ENCODE measurements around the gene TPCN1. TPM values are rescaled to one million over a fixed set of nuclear protein-coding genes. Genes with fewer than 3 reads are reported as not detected.

Gene TPCN1
- total and polyA plus RNA-seq, 2 donors (not counting 1 experiment from before 2014, with no cell fraction given) = 17.2 to 17.8 TPM

GRCh38 chr12:113326775-113327395 is 105.6 kb downstream of the TPCN1 start:
- peaks cover 4% of the 10 kb centered on the region for H3K36me3 ChIP-seq (ENCODE audit: control insufficient read depth, insufficient read depth, low read length)
- H3K27ac ChIP-seq (ENCODE audit: insufficient read depth, low read length) = peak overlapping the region; percentile 61
- H3K79me2 ChIP-seq (ENCODE audit: control insufficient read depth, insufficient read depth, low read length) = no peaks in the 10 kb centered on the region
- H3K27me3 ChIP-seq (ENCODE audit: control insufficient read depth, insufficient read depth, low read length) = no peaks in the 10 kb centered on the region
- H3K4me3 ChIP-seq (replicated peaks in 1 of 4; ENCODE audit: control extremely low read depth in 1 of 4, insufficient read depth in 1 of 4, low read depth in 3 of 4, low read length in 4 of 4) = no peak overlapping the region
- no peak for DNase-seq (ENCODE audit: low read depth in 2 of 2)
- no peak overlapping the region for H3K9ac ChIP-seq (ENCODE audit: insufficient read depth, low read length)
- peak overlapping the region; percentile 25 for H3K4me2 ChIP-seq (ENCODE audit: extremely low read depth, insufficient read depth, low read length)
- peak; percentile 14 to 15 for TF ChIP-seq CTCF (conservative IDR thresholded peaks at IDR 0.05 in 1 of 2, IDR thresholded peaks at IDR 0.05 in 1 of 2; ENCODE audit: low read depth in 1 of 2, low read length in 2 of 2)
- no peak for TF ChIP-seq EZH2 (IDR thresholded peaks at IDR 0.05; ENCODE audit: low read length, missing control alignments)
- H4K20me1 ChIP-seq (ENCODE audit: control insufficient read depth, extremely low read depth, insufficient read depth, low read length) = no peaks in the 10 kb centered on the region
- no peak overlapping the region for H2AFZ ChIP-seq (ENCODE audit: low read length)
- H3K4me1 ChIP-seq (ENCODE audit: control insufficient read depth, extremely low read depth, insufficient read depth, low read length) = peaks cover 8% of the 10 kb centered on the region
- H3K9me3 ChIP-seq (ENCODE audit: control insufficient read depth, insufficient read depth, low read depth, low read length) = no peaks in the 10 kb centered on the region

- H3K27me3 ChIP-seq (ENCODE audit: control insufficient read depth, insufficient read depth, low read length) = no peaks in the 10 kb centered on the region
- H2AFZ ChIP-seq (ENCODE audit: low read length) = no peak overlapping the region
- no peak for DNase-seq (ENCODE audit: low read depth in 2 of 2)
- no peaks in the 10 kb centered on the region for H3K79me2 ChIP-seq (ENCODE audit: control insufficient read depth, insufficient read depth, low read length)
- no peak overlapping the region for H3K4me2 ChIP-seq (ENCODE audit: extremely low read depth, insufficient read depth, low read length)
- no peak overlapping the region for H3K4me3 ChIP-seq (replicated peaks in 1 of 4; ENCODE audit: control extremely low read depth in 1 of 4, insufficient read depth in 1 of 4, low read depth in 3 of 4, low read length in 4 of 4)
- no peak overlapping the region for H3K9ac ChIP-seq (ENCODE audit: insufficient read depth, low read length)
- TF ChIP-seq EZH2 (IDR thresholded peaks at IDR 0.05; ENCODE audit: low read length, missing control alignments) (no peak), CTCF (conservative IDR thresholded peaks at IDR 0.05 in 1 of 2, IDR thresholded peaks at IDR 0.05 in 1 of 2; ENCODE audit: low read depth in 1 of 2, low read length in 2 of 2) (no peak)
- H3K36me3 ChIP-seq (ENCODE audit: control insufficient read depth, insufficient read depth, low read length) = peaks cover 4% of the 10 kb centered on the region
- H3K4me1 ChIP-seq (ENCODE audit: control insufficient read depth, extremely low read depth, insufficient read depth, low read length) = peaks cover 8% of the 10 kb centered on the region
- no peak overlapping the region for H3K27ac ChIP-seq (ENCODE audit: insufficient read depth, low read length)
- no peaks in the 10 kb centered on the region for H3K9me3 ChIP-seq (ENCODE audit: control insufficient read depth, insufficient read depth, low read depth, low read length)
- H4K20me1 ChIP-seq (ENCODE audit: control insufficient read depth, extremely low read depth, insufficient read depth, low read length) = no peaks in the 10 kb centered on the region
These were observed 107.2 kb downstream of the TPCN1 start for GRCh38 chr12:113328368-113328889.

GRCh38 chr12:113329022-113329790 is 107.9 kb downstream of the TPCN1 start:
- Histone ChIP-seq H3K4me1 (ENCODE audit: control insufficient read depth, extremely low read depth, insufficient read depth, low read length) (peaks cover 8% of the 10 kb centered on the region), H3K4me2 (ENCODE audit: extremely low read depth, insufficient read depth, low read length) (no peak overlapping the region), H2AFZ (ENCODE audit: low read length) (no peak overlapping the region), H3K27ac (ENCODE audit: insufficient read depth, low read length) (no peak overlapping the region), H4K20me1 (ENCODE audit: control insufficient read depth, extremely low read depth, insufficient read depth, low read length) (no peaks in the 10 kb centered on the region), H3K9me3 (ENCODE audit: control insufficient read depth, insufficient read depth, low read depth, low read length) (no peaks in the 10 kb centered on the region), H3K27me3 (ENCODE audit: control insufficient read depth, insufficient read depth, low read length) (no peaks in the 10 kb centered on the region), H3K9ac (ENCODE audit: insufficient read depth, low read length) (no peak overlapping the region), H3K36me3 (ENCODE audit: control insufficient read depth, insufficient read depth, low read length) (peaks cover 4% of the 10 kb centered on the region), H3K4me3 (replicated peaks in 1 of 4; ENCODE audit: control extremely low read depth in 1 of 4, insufficient read depth in 1 of 4, low read depth in 3 of 4, low read length in 4 of 4) (no peak overlapping the region), H3K79me2 (ENCODE audit: control insufficient read depth, insufficient read depth, low read length) (no peaks in the 10 kb centered on the region)
- no peak for TF ChIP-seq EZH2 (IDR thresholded peaks at IDR 0.05; ENCODE audit: low read length, missing control alignments)
- TF ChIP-seq CTCF (conservative IDR thresholded peaks at IDR 0.05 in 1 of 2, IDR thresholded peaks at IDR 0.05 in 1 of 2; ENCODE audit: low read depth in 1 of 2, low read length in 2 of 2) = no peak
- DNase-seq (ENCODE audit: low read depth in 2 of 2) = peak in 1 of 2 donors; percentile 27
